Measurements from ENCODE around the gene MACROD2. TPM values are rescaled to one million over a fixed set of nuclear protein-coding genes. Genes with fewer than 3 reads are reported as not detected.
"Not testable (repeated sequence)": the region's sequence is repeated elsewhere in the genome, so short reads cannot be mapped to it uniquely, and the experiment has no call there.

The MACROD2 gene
- polyA plus RNA-seq, 4 donors = 1.00 to 4.8 (median 1.4) TPM

GRCh38 chr20:15374682-15375081 lies 1379.4 kb downstream of the MACROD2 start:
- 69 to 89% (median 78%) methylated on average over 4 of the region's 4 CpGs for WGBS, 3 donors

GRCh38 chr20:15375836-15376235 lies 1380.5 kb downstream of the MACROD2 start:
- FAIRE-seq (no peak), DNase-seq (no peak)
- Histone ChIP-seq H3K27me3 (ENCODE audit: control insufficient read depth in 3 of 3, insufficient read depth in 3 of 3, low read length in 3 of 3) (no peaks in the 10 kb centered on the region), H3K4me3 (ENCODE audit: low read depth in 1 of 3, low read length in 3 of 3) (no peak overlapping the region), H3K27ac (ENCODE audit: low read depth in 1 of 3, low read length in 2 of 3) (no peak overlapping the region), H3K9me3 (ENCODE audit: control insufficient read depth in 2 of 2, insufficient read depth in 1 of 2, low read depth in 1 of 2, low read length in 1 of 2) (no peaks in the 10 kb centered on the region), H3K4me1 (ENCODE audit: control insufficient read depth in 3 of 3, insufficient read depth in 2 of 3, low read depth in 1 of 3, low read length in 2 of 3) (no peaks in the 10 kb centered on the region), H3K36me3 (ENCODE audit: control insufficient read depth in 3 of 3, insufficient read depth in 2 of 3, low read depth in 1 of 3, low read length in 3 of 3) (no peaks in the 10 kb centered on the region)
- WGBS, 3 donors = 72 to 84% (median 84%) methylated on average over 3 of the region's 3 CpGs

More at GRCh38 chr20:15374682-15375081, 1379.4 kb downstream of the MACROD2 start:
- Histone ChIP-seq H3K27ac (ENCODE audit: low read depth in 1 of 3, low read length in 2 of 3) (no peak overlapping the region), H3K27me3 (ENCODE audit: control insufficient read depth in 3 of 3, insufficient read depth in 3 of 3, low read length in 3 of 3) (no peaks in the 10 kb centered on the region), H3K36me3 (ENCODE audit: control insufficient read depth in 3 of 3, insufficient read depth in 2 of 3, low read depth in 1 of 3, low read length in 3 of 3) (no peaks in the 10 kb centered on the region), H3K4me1 (ENCODE audit: control insufficient read depth in 3 of 3, insufficient read depth in 2 of 3, low read depth in 1 of 3, low read length in 2 of 3) (no peaks in the 10 kb centered on the region), H3K9me3 (ENCODE audit: control insufficient read depth in 2 of 2, insufficient read depth in 1 of 2, low read depth in 1 of 2, low read length in 1 of 2) (no peaks in the 10 kb centered on the region), H3K4me3 (ENCODE audit: low read depth in 1 of 3, low read length in 3 of 3) (no peak overlapping the region)
- FAIRE-seq (no peak), DNase-seq (no peak)

GRCh38 chr20:15377603-15378002 lies 1382.3 kb downstream of the MACROD2 start:
- H3K36me3 ChIP-seq (ENCODE audit: control insufficient read depth in 3 of 3, insufficient read depth in 2 of 3, low read depth in 1 of 3, low read length in 3 of 3); DNase-seq; H3K4me1 ChIP-seq (ENCODE audit: control insufficient read depth in 3 of 3, insufficient read depth in 2 of 3, low read depth in 1 of 3, low read length in 2 of 3); H3K4me3 ChIP-seq (ENCODE audit: low read depth in 1 of 3, low read length in 3 of 3); FAIRE-seq; H3K27me3 ChIP-seq (ENCODE audit: control insufficient read depth in 3 of 3, insufficient read depth in 3 of 3, low read length in 3 of 3); H3K27ac ChIP-seq (ENCODE audit: low read depth in 1 of 3, low read length in 2 of 3); H3K9me3 ChIP-seq (ENCODE audit: control insufficient read depth in 2 of 2, insufficient read depth in 1 of 2, low read depth in 1 of 2, low read length in 1 of 2): not testable (repeated sequence)
- WGBS, 3 donors = 62 to 84% (median 70%) methylated on average over 5 of the region's 5 CpGs

- Histone ChIP-seq H3K36me3 (ENCODE audit: control insufficient read depth in 3 of 3, insufficient read depth in 2 of 3, low read depth in 1 of 3, low read length in 3 of 3) (no peaks in the 10 kb centered on the region), H3K9me3 (ENCODE audit: control insufficient read depth in 2 of 2, insufficient read depth in 1 of 2, low read depth in 1 of 2, low read length in 1 of 2) (no peaks in the 10 kb centered on the region), H3K27ac (ENCODE audit: low read depth in 1 of 3, low read length in 2 of 3) (no peak overlapping the region), H3K4me3 (ENCODE audit: low read depth in 1 of 3, low read length in 3 of 3) (no peak overlapping the region), H3K4me1 (ENCODE audit: control insufficient read depth in 3 of 3, insufficient read depth in 2 of 3, low read depth in 1 of 3, low read length in 2 of 3) (no peaks in the 10 kb centered on the region), H3K27me3 (ENCODE audit: control insufficient read depth in 3 of 3, insufficient read depth in 3 of 3, low read length in 3 of 3) (no peaks in the 10 kb centered on the region)
- DNase-seq (no peak), FAIRE-seq (no peak)
- 48 to 57% (median 56%) methylated on average over 2 of the region's 2 CpGs for WGBS, 3 donors
These were observed 1382.8 kb downstream of the MACROD2 start for GRCh38 chr20:15378151-15378550.

- FAIRE-seq (no peak), DNase-seq (peak in 1 of 2 donors; percentile 56)
- H3K4me1 ChIP-seq (ENCODE audit: control insufficient read depth in 3 of 3, insufficient read depth in 2 of 3, low read depth in 1 of 3, low read length in 2 of 3) = no peaks in the 10 kb centered on the region
- WGBS, 3 donors = 81 to 97% (median 93%) methylated on average over 1 of the region's 1 CpG
- no peaks in the 10 kb centered on the region for H3K27me3 ChIP-seq (ENCODE audit: control insufficient read depth in 3 of 3, insufficient read depth in 3 of 3, low read length in 3 of 3)
- peak overlapping the region in 1 of 3 donors; percentile 51 for H3K27ac ChIP-seq (ENCODE audit: low read depth in 1 of 3, low read length in 2 of 3)
- no peaks in the 10 kb centered on the region for H3K9me3 ChIP-seq (ENCODE audit: control insufficient read depth in 2 of 2, insufficient read depth in 1 of 2, low read depth in 1 of 2, low read length in 1 of 2)
- H3K36me3 ChIP-seq (ENCODE audit: control insufficient read depth in 3 of 3, insufficient read depth in 2 of 3, low read depth in 1 of 3, low read length in 3 of 3) = no peaks in the 10 kb centered on the region
- H3K4me3 ChIP-seq (ENCODE audit: low read depth in 1 of 3, low read length in 3 of 3) = no peak overlapping the region
These were observed 1384.5 kb downstream of the MACROD2 start for GRCh38 chr20:15379681-15380296.

GRCh38 chr20:15380770-15381169 lies 1385.5 kb downstream of the MACROD2 start:
- no peak overlapping the region for H3K4me3 ChIP-seq (ENCODE audit: low read depth in 1 of 3, low read length in 3 of 3)
- no peak for DNase-seq
- no peaks in the 10 kb centered on the region for H3K27me3 ChIP-seq (ENCODE audit: control insufficient read depth in 3 of 3, insufficient read depth in 3 of 3, low read length in 3 of 3)
- 7 to 52% (median 16%) methylated on average over 1 of the region's 1 CpG for WGBS, 3 donors
- no peaks in the 10 kb centered on the region for H3K9me3 ChIP-seq (ENCODE audit: control insufficient read depth in 2 of 2, insufficient read depth in 1 of 2, low read depth in 1 of 2, low read length in 1 of 2)
- FAIRE-seq = peak; percentile 62
- no peaks in the 10 kb centered on the region for H3K36me3 ChIP-seq (ENCODE audit: control insufficient read depth in 3 of 3, insufficient read depth in 2 of 3, low read depth in 1 of 3, low read length in 3 of 3)
- no peak overlapping the region for H3K27ac ChIP-seq (ENCODE audit: low read depth in 1 of 3, low read length in 2 of 3)
- H3K4me1 ChIP-seq (ENCODE audit: control insufficient read depth in 3 of 3, insufficient read depth in 2 of 3, low read depth in 1 of 3, low read length in 2 of 3) = no peaks in the 10 kb centered on the region

- Histone ChIP-seq H3K27me3 (ENCODE audit: control insufficient read depth in 3 of 3, insufficient read depth in 3 of 3, low read length in 3 of 3) (no peaks in the 10 kb centered on the region), H3K9me3 (ENCODE audit: control insufficient read depth in 2 of 2, insufficient read depth in 1 of 2, low read depth in 1 of 2, low read length in 1 of 2) (no peaks in the 10 kb centered on the region), H3K27ac (ENCODE audit: low read depth in 1 of 3, low read length in 2 of 3) (no peak overlapping the region), H3K4me1 (ENCODE audit: control insufficient read depth in 3 of 3, insufficient read depth in 2 of 3, low read depth in 1 of 3, low read length in 2 of 3) (no peaks in the 10 kb centered on the region), H3K4me3 (ENCODE audit: low read depth in 1 of 3, low read length in 3 of 3) (no peak overlapping the region), H3K36me3 (ENCODE audit: control insufficient read depth in 3 of 3, insufficient read depth in 2 of 3, low read depth in 1 of 3, low read length in 3 of 3) (no peaks in the 10 kb centered on the region)
- no peak for FAIRE-seq
- DNase-seq = no peak
These were observed 1391.9 kb downstream of the MACROD2 start for GRCh38 chr20:15387228-15387627.

- Histone ChIP-seq H3K4me3 (ENCODE audit: low read depth in 1 of 3, low read length in 3 of 3) (no peak overlapping the region), H3K9me3 (ENCODE audit: control insufficient read depth in 2 of 2, insufficient read depth in 1 of 2, low read depth in 1 of 2, low read length in 1 of 2) (no peaks in the 10 kb centered on the region), H3K27ac (ENCODE audit: low read depth in 1 of 3, low read length in 2 of 3) (no peak overlapping the region), H3K4me1 (ENCODE audit: control insufficient read depth in 3 of 3, insufficient read depth in 2 of 3, low read depth in 1 of 3, low read length in 2 of 3) (no peaks in the 10 kb centered on the region), H3K36me3 (ENCODE audit: control insufficient read depth in 3 of 3, insufficient read depth in 2 of 3, low read depth in 1 of 3, low read length in 3 of 3) (no peaks in the 10 kb centered on the region), H3K27me3 (ENCODE audit: control insufficient read depth in 3 of 3, insufficient read depth in 3 of 3, low read length in 3 of 3) (no peaks in the 10 kb centered on the region)
- 65 to 70% (median 65%) methylated on average over 3 of the region's 3 CpGs for WGBS, 3 donors
- FAIRE-seq (no peak), DNase-seq (no peak)
These were observed 1400.1 kb downstream of the MACROD2 start for GRCh38 chr20:15395457-15395856.

- no peak overlapping the region for H3K27ac ChIP-seq (ENCODE audit: low read depth in 1 of 3, low read length in 2 of 3)
- WGBS, 3 donors = 90 to 92% (median 90%) methylated on average over 2 of the region's 2 CpGs
- FAIRE-seq = no peak
These were observed 1400.7 kb downstream of the MACROD2 start for GRCh38 chr20:15396026-15396425.

More at GRCh38 chr20:15396026-15396425, 1400.7 kb downstream of the MACROD2 start:
- H3K4me3 ChIP-seq (ENCODE audit: low read depth in 1 of 3, low read length in 3 of 3) = no peak overlapping the region
- DNase-seq = no peak
- no peaks in the 10 kb centered on the region for H3K4me1 ChIP-seq (ENCODE audit: control insufficient read depth in 3 of 3, insufficient read depth in 2 of 3, low read depth in 1 of 3, low read length in 2 of 3)
- H3K9me3 ChIP-seq (ENCODE audit: control insufficient read depth in 2 of 2, insufficient read depth in 1 of 2, low read depth in 1 of 2, low read length in 1 of 2) = no peaks in the 10 kb centered on the region
- H3K27me3 ChIP-seq (ENCODE audit: control insufficient read depth in 3 of 3, insufficient read depth in 3 of 3, low read length in 3 of 3) = no peaks in the 10 kb centered on the region
- H3K36me3 ChIP-seq (ENCODE audit: control insufficient read depth in 3 of 3, insufficient read depth in 2 of 3, low read depth in 1 of 3, low read length in 3 of 3) = no peaks in the 10 kb centered on the region
